HFF-Myc (cell line): ENCODE results near the gene SERINC5.
"Not testable (repeated sequence)": the region's sequence is repeated elsewhere in the genome, so short reads cannot be mapped to it uniquely, and the experiment has no call there.

Source experiments
- DNase-seq: peaks from one replicate; pipeline ENCODE4 v3.0.0-alpha.2; 2011; ENCODE audit warnings: low read depth; ENCODE audit errors: extremely low read depth
- H3K4me3 ChIP-seq: replicated peaks from 2 replicates; pipeline ENCODE4 v1.5.1; 2011; ENCODE audit warnings: low read depth, mild to moderate bottlenecking, control low read depth, low read length
- CTCF ChIP-seq: IDR thresholded peaks from 2 replicates; pipeline ENCODE4 v1.5.1; 2012; ENCODE audit warnings: mild to moderate bottlenecking, low read depth, low read length, control low read depth; ENCODE audit errors: missing control alignments

The SERINC5 gene

GRCh38 chr5:80116000-80116399 is 139.8 kb downstream of the SERINC5 start:
- no peak for TF ChIP-seq CTCF
- H3K4me3 ChIP-seq = no peak overlapping the region
- DNase-seq = no peak

- no peak overlapping the region for H3K4me3 ChIP-seq
- DNase-seq = no peak
- TF ChIP-seq CTCF = no peak
Observed at GRCh38 chr5:80114860-80115259, 141.0 kb downstream of the SERINC5 start.

- H3K4me3 ChIP-seq = not testable (repeated sequence)
Observed at GRCh38 chr5:80111376-80111990, 144.4 kb downstream of the SERINC5 start.

GRCh38 chr5:80109646-80110478 is 146.0 kb downstream of the SERINC5 start:
- no peak for DNase-seq
- TF ChIP-seq CTCF = no peak
- H3K4me3 ChIP-seq = no peak overlapping the region

More at GRCh38 chr5:80111376-80111990, 144.4 kb downstream of the SERINC5 start:
- not testable (repeated sequence) for DNase-seq

GRCh38 chr5:80106916-80107315 is 148.9 kb downstream of the SERINC5 start:
- no peak for TF ChIP-seq CTCF
- DNase-seq = no peak
- H3K4me3 ChIP-seq = no peak overlapping the region

GRCh38 chr5:80105698-80106439 is 150.0 kb downstream of the SERINC5 start:
- no peak for DNase-seq
- no peak overlapping the region for H3K4me3 ChIP-seq
- TF ChIP-seq CTCF = no peak

GRCh38 chr5:80103371-80103770 is 152.5 kb downstream of the SERINC5 start:
- no peak overlapping the region for H3K4me3 ChIP-seq
- no peak for TF ChIP-seq CTCF
- no peak for DNase-seq
